Left ventricle myocardium superior (tissue), 1 donor: ENCODE measurements around the gene FOXK1. TPM values are rescaled to one million over a fixed set of nuclear protein-coding genes. Genes with fewer than 3 reads are reported as not detected.

Experiments used
- ATAC-seq: fragments of 200-7000 bp; cut with Tn5 transposase; one replicate; pipeline ENCODE4 v1.9.1; 2020; ENCODE audit warnings: mild to moderate bottlenecking, moderate library complexity
- DNase-seq: peaks from one replicate; pipeline ENCODE4 v3.0.0-alpha.2; 2020
- intact Hi-C: fragments of 100-400 bp; cut with micrococcal nuclease; formaldehyde crosslinking; loops from one replicate; pipeline ENCODE4 v1.11.0; 2022
- total RNA-seq: library from RNA; stranded (reverse); fragmentation: NEBNext Ultra II Directional; extraction: Animal tissue kit (Norgen Biotek cat#: 25700); gene quantifications from one replicate; pipeline ENCODE4 v1.2.1, GENCODE V29; 2021
- donor health status: DM: no; HTN: yes; CAD: no; lungs with severe emphysema.

FOXK1 gene
- total RNA-seq, 1 donor from 2014 or later = 17.7 TPM

DNA sequence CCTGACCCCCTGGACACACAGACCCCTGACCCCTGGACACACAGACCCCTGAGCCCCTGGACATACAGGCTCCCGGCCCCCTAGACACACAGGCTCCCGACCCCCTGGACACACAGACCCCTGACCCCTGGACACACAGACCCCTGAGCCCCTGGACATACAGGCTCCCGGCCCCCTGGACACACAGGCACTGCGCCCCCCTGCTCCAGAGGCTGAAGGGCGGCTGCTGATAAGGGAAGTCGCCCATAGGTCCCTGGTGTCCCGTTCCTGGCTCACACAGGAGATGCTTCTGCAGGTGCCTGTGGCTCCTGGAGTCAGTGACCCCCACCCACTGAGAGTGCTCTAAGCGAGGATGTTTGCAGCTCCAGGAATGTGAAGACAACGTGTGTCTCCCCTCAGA lies 89.6 kb downstream of the FOXK1 start:
- no peak for DNase-seq
- intact Hi-C loops = no loop called here
- no peak for ATAC-seq

DNA sequence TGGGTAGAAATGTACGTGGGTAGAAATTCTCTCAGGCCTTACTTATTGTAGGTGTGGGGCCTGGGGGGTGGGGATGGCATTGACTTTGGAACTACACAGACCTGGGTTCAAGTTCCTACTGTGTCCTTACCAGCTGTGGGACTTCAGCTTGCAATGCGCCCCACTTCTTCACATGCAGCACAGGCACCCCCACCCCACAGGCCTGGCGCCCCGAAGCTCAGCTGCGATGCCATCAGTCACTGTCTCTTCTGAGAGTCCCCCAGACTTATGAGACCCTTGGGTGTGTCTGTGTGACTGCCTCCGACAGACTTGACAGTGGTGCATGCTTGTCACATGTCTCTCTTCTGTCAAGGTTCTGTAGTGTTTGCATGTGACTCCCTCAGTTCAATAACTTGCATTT lies 90.2 kb downstream of the FOXK1 start:
- DNase-seq = no peak
- no peak for ATAC-seq
- intact Hi-C loops = no loop called here

DNA sequence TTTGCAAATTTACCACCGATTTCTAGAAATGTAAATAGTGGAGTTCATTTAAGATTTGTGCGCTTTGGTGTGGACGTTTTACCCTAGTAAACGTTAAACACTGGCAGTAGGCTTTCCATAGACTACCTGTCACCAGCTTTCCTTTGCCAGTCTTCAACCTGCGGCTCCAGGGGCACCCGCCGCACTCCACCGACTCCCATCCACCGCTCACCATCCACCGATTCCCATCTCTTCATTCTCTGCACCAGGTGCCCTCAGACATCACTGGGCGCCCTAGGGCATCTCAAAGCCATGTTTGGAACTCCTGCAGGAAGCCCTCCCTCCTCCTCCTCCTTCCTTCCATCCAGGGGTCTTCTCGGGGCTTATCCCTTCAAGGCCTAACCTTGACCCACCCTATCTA lies 91.9 kb downstream of the FOXK1 start:
- ATAC-seq (no peak), DNase-seq (no peak)
- intact Hi-C loops = no loop called here

DNA sequence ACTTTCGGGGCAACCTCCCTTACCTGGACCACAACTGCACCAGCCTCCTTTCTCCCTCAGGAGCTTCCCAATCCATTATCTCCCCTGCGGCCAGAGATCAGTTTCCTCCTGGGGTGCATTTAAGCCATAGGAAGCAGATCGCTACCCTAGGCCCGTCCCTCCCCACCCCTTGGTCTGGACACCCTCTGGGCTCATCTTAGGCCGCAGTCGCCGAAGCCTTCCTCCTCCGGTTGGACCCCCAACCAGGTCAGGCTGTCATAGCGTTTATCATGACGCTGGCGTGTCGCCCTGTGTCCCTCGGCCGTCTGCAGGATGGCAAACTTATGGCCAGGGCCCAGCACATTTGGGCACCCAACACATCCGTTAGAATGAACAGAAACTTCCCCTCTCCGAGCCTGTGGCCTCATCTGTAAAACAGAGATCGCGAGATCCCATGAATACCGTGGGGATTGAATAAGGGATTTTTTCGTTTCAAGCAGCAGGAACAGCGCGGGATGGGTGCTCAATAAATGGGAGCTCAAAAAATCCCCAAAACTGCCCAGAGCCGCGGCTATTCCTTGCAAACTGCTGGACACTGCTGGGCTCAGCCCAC lies 92.7 kb downstream of the FOXK1 start:
- peak; percentile 49 for DNase-seq
- peak; percentile 19 for ATAC-seq
- intact Hi-C loops = no loop called here

DNA sequence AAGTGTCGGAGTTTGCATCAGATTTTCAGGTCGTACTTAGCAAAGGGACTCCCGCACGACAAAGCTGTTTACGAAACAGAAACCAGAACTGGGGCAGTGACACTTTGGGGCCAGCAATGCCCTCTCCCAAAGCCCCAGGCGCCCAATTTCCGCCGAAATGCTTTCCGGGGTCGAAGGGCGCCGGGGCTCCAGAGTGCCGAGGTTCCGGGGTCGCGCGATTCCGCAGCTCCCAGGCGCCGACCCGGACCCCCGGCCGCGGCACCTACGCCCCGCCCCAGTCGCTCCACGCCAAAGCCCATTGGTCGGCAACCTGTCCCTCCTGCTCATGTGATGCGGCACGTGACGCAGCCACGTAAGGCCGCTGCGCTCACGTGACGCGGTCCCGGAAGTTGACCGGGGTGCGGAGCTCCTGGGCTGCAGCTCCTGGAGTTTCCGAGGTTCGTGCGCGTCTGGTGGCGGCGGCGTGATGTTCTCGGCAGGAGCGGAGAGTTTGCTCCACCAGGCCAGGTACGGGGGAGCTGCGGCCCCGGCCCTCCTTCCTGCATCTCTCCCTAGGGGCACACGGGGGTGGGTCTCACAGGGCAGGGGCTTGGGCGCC lies 93.3 kb downstream of the FOXK1 start, which contains the start of gene AP5Z1:
Gene AP5Z1, plus strand, starts transcription at position 374 of the 598 bp plus-strand sequence. Its CDS starts 93 bp downstream, at position 467.
- ATAC-seq (peak; percentile 98), DNase-seq (peak; percentile 99)
- intact Hi-C loops = no loop called here

DNA sequence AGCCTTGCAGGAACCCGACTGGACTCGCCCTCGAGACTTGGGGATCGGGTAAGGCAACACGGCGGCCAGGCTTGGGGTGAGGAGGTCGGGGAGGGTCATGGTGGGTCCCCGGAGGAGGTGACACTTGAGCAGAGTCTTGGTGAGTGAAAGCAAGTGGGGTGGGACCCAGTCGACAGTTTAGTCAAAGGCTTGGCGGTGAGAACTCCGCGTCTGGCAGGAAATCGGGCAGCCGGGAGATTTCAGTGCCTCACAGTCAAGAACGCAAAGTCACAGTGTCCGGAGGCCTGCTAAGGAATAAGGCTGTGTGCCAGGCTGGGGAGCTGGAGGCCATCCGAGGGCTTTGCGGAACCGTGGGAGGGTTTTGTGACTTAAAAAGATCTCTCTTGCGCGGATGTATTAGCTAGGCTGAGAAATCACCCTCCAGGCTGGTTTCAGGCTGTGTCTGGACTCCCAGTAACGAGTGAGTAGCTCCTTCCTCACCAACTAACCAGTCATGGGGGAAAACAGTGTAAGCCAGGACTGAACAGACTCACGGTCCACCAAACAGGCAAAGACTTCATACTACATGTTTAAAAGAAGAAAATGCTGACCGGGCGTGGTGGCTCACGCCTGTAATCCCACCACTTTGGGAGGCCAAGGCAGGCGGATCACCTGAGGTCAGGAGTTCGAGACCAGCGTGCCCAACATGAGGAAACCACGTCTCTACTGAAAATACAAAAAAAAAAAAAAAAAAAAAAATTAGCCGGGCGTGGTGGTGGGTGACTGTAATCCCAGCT lies 93.9 kb downstream of the FOXK1 start:
- DNase-seq (no peak), ATAC-seq (peak; percentile 39)
- intact Hi-C loops = no loop called here

DNA sequence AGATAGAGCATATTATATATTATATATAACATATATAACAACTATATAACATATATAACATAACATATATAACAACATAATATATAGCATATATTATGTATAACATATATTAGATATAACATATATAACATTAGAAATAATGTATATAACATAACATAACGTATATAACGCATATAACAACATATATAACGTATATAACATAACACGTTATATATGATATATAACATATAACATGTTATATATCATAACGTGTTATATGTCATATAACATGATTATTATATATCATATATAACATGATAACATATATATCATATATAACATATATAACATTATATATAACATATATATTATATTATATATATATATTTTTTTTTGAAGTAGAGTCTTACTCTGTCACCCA lies 97.0 kb downstream of the FOXK1 start:
- ATAC-seq (no peak), DNase-seq (no peak)
- intact Hi-C loops = no loop called here

DNA sequence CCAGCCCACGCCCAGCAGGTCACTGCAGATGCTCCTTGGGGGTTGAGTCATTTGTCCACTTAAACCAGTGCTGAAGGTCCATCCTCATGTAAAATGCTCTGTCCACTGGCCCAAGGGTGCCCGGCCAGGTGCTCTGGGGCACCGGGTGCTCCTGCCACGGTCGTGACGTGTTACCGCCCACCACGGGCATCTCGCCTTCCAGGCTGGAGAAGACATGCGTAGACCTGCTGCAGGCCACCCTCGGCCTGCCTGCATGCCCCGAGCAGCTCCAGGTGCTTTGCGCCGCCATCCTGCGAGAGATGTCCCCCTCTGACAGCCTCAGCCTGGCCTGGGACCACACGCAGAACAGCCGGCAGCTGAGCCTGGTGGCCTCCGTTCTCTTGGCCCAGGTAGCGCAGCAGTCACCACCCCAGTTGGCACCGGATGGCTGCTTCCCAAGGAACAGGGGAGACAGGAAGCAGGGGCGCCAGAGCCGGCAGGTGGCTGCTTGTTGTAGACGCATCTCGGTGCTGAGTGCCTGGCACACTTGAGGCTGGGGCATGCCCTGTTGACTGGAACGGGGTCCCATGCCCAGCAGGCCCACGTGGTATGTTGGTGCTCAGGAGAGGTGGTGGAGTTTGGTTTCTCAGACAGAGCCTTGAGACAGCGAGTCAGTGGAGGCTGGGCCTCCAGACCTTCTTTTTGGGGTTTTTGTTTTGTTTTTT lies 99.4 kb downstream of the FOXK1 start:
- no peak for ATAC-seq
- intact Hi-C loops = no loop called here
- peak; percentile 31 for DNase-seq

DNA sequence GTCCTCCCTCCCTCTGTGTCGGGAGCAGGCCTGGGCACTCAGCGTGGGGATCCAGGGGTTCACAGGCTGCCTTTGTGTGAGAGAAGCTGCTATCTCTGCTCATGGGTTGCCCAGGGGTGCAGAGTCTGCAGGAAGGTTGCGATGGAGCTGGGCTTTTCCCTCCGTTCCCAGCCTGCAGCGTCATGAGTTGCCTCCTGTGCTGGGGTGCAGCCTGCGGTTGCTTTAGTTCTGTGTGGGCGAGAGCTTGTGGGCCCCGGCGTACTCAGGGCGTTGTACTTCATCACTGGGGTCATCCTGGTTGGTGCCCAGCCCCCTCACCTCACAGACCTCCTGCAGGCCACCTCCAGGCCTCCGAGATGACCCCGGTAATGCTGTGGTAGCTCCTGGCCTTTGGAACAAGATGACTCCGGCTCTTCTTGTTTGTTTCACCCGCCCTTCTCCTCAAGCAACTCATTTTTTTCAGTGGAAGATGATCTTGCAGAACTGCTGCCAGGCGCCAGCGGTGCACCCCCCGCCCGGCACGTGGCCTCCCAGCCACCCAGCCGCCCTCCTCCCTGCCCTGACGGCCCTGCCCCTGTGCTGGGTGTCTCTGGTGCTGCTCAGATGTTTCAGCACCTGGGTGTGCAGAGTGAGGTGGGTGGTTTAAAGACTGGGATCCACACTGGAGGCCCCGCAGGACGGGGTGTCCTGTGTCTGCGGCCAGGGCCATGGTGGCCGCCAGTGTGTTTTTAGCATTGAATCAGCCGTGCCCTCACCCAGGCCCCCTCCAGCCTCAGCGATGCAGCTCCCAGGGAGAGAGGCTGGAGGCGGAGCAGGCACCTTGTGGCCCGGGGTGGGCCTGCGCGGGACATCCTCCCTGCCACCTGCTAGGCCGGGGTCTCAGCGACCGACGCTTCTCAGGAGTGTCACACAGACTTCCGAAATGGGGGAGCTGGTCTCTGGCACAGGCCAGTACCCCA lies 100.5 kb downstream of the FOXK1 start:
- no peak for DNase-seq
- no peak for ATAC-seq
- intact Hi-C loops = no loop called here

DNA sequence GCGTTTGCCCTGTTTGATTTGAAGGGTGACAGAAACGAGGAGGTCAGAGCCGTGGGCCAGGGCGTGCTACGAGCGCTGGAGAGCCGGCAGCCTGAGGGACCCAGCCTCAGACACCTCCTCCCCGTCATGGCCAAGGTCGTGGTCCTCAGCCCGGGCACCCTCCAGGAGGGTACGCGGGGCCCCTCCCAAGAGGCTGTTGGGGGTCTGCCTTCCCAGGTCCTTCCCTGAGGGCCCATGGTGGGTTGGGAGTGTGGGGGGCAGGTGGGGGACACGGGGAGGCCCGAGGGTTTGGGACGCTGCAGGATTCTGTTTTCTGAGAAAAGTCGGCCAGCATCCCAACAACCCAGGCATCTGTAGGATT lies 101.2 kb downstream of the FOXK1 start:
- ATAC-seq = no peak
- intact Hi-C loops = no loop called here
- DNase-seq = no peak

DNA sequence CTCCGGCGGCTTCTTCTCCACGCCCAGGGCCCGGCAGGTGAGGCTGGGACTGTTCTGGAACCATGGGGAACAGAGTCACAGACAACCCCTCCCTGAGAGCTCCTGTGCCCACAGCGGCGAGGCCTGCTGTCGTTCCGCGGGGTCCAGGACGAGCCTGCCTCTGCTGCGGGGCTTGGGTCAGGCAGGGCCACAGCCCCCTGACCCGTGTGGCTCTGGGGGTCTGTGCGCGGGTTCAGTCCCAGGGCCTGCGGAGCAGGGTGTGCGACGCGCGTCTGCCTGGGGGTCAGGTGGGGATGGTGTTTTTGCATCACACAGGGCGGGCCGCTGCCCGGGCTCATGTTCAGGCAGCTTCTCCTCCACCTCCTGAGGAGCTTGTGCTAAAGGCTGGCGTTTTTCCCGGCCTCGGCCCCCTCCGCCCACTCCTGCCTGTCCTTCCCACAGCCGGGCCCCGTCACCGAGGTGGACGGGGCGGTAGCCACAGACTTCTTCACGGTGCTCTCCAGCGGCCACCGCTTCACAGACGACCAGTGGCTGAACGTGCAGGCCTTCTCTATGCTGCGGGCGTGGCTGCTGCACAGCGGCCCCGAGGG lies 101.8 kb downstream of the FOXK1 start:
- intact Hi-C loops = no loop called here
- DNase-seq (no peak), ATAC-seq (no peak)

DNA sequence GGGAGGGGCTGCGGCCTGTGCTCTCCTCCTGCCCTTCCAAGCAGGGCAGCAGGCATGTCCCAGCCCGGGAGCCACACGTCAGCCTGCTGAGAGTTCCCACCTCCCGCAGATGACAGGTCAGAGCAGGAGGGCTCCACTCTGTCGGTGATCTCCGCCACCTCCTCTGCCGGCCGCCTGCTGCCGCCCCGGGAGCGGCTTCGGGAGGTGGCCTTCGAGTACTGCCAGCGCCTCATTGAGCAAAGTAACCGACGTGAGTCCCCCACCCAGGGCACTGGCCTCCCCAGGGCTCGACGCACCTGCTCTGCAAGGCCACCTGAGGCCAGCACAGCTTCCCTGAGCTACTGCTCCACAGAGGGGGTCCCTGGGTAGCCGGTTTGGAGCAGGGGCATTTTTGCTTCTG lies 102.7 kb downstream of the FOXK1 start:
- ATAC-seq = peak; percentile 87
- peak; percentile 76 for DNase-seq
- intact Hi-C loops = no loop called here

DNA sequence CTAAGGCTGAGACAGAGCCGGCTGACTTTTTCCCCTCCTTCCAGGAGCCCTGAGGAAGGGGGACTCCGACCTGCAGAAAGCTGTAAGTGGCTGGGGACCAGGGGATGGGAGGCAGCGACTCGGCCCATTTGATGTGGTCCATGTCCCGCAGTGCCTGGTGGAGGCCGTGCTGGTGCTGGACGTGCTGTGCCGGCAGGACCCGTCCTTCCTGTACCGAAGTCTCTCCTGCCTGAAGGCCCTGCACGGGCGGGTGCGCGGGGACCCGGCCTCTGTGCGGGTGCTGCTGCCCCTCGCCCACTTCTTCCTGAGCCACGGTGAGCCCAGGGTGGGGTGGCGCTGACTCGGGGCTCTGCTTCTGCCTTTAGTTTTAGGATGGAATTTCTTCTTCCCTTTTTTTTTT lies 103.3 kb downstream of the FOXK1 start:
- intact Hi-C loops = no loop called here
- DNase-seq = no peak
- no peak for ATAC-seq

DNA sequence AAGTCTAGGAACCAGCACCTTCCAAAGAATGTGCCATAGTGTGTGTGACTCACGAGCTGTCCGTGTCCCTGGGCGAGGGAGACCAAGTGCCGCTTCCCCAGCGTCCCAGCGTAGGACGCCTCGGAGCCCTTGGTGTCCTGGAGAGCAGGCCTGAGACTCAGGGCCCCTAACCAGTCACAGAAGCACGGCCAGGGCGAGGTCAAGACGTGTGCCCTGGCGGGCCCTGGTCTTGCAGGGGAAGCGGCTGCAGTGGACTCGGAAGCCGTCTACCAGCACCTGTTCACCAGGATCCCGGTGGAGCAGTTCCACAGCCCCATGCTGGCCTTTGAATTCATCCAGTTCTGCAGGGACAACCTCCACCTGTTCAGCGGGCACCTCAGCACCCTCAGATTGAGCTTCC lies 103.9 kb downstream of the FOXK1 start:
- DNase-seq = no peak
- no peak for ATAC-seq
- intact Hi-C loops = no loop called here

DNA sequence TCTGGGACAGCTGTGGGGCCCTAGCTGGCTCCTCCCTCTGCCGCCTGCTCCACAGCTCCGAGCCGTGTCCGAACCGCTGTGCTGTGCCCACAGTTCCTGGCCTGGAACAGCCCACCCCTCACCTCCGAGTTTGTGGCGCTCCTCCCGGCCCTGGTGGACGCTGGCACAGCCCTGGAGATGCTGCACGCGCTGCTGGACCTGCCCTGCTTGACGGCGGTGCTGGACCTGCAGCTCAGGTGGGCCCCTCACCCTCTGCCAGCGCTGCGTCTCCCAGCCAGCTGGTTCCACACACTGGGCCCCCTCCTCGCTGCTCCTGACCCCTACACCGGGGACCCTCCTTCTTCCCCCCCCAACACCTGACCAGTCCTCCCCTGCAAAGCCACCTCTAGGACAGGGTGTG lies 105.4 kb downstream of the FOXK1 start:
- ATAC-seq (no peak), DNase-seq (no peak)
- intact Hi-C loops = no loop called here

DNA sequence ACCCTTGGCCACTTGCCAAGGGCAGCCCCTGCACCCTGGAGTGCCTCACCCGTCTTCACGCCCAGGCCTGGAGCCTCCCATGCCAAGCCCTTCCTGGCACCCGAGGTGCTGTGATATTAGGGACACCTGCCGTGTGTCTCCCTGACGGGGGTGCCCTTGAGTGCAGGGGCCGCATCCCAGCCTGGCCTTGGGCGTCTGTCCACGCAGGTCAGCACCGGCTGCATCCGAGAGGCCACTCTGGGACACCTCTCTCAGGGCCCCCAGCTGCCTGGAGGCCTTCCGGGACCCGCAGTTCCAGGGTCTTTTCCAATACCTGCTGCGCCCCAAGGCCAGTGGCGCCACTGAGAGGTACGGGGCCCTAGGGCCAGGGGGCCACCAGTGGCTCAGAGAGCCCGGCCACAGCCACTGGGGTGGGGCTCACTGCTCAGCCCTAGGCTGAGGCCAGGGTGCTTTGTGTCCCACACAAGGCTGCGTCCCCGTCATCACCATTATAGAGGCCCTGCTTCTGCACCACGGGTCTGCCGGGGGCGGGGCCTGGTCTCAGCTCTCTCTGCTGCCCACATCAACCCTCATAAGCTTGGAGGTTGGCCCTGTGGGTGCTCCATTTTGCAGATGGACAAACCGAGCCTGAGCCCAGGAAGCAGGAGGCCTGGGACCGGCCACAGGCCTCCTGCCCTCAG lies 106.0 kb downstream of the FOXK1 start:
- intact Hi-C loops = no loop called here
- ATAC-seq (no peak), DNase-seq (no peak)

DNA sequence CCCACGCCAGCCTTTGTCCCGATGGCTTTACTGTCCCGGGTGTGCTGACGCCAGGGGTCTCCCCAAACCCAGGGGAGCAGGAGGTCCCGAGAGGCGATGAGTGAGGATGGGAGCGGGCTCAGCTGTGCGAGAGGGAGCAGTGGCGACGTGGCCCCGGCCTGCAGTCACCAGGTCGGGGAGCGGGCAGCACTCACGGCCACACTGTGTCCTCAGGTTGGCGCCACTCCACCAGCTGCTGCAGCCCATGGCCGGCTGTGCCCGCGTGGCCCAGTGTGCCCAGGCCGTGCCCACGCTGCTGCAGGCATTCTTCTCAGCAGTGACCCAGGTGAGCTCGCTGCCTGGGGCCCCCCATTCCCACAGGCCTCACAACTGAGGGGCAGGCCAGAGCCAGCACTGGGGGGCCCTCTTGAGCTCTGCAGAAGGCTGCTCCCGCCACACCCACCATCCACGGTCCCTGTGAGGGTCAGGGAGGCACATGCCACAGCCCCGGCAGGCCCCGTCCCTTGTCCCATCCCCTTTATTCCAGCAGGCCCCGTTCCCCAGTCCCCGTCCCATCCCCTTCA lies 106.6 kb downstream of the FOXK1 start:
- ATAC-seq = no peak
- intact Hi-C loops = no loop called here
- peak; percentile 39 for DNase-seq
